Peyer's patch (tissue), 4 donors: ENCODE data around the gene TMEM59L. TPM values are rescaled to one million over a fixed set of nuclear protein-coding genes. Genes with fewer than 3 reads are reported as not detected.
A peak's percentile ranks its signal among the peaks of the same experiment; 100 is the strongest.

Experiments used
- DNase-seq, 3 donors: peaks; one replicate each; pipeline ENCODE4 v3.0.0-alpha.2; 2017 to 2019
- H3K27ac ChIP-seq, 4 donors: fragments of 200-600 bp; sonication (generic); one replicate each; pipeline ENCODE4 v1.5.1; 2016 to 2019
- H3K27me3 ChIP-seq, 2 donors: fragments of 200-600 bp; sonication (generic); one replicate each; pipeline ENCODE4 v1.5.1; 2019
- H3K36me3 ChIP-seq, 3 donors: fragments of 200-600 bp; sonication (generic); one replicate each; pipeline ENCODE4 v1.5.1; 2016 to 2019
- H3K4me1 ChIP-seq, 4 donors: fragments of 200-600 bp; sonication (generic); one replicate each; pipeline ENCODE4 v1.5.1; 2016 to 2019
- H3K4me3 ChIP-seq, 4 donors: fragments of 200-600 bp; sonication (generic); 1 replicate in 3 of 4; 2 replicates in 1 of 4; pipeline ENCODE4 v1.5.1; 2016 to 2019; ENCODE audit warnings: mild to moderate bottlenecking in 1 of 4
- H3K9me3 ChIP-seq, 4 donors: fragments of 200-600 bp; sonication (generic); one replicate each; pipeline ENCODE4 v1.5.1; 2016 to 2019; ENCODE audit warnings: mild to moderate bottlenecking in 1 of 4
- POLR2A ChIP-seq, 2 donors: fragments of 450-650 bp; IDR thresholded peaks; one replicate each; pipeline ENCODE4 v1.5.1; 2017; ENCODE audit warnings: antibody characterized with exemption in 2 of 2, mild to moderate bottlenecking in 2 of 2, moderate library complexity in 2 of 2
- total RNA-seq, 4 donors: library from RNA; depleted of rRNA; stranded (reverse); fragments of >200 nt; gene quantifications; one replicate each; pipeline ENCODE4 v1.1.0, GENCODE V29; 2016
- TF ChIP-seq, protein P1 (sequence below), 6 experiments: fragments of 450-650 bp in 4 of 6; fragments of 200-600 bp in 2 of 6; sonication (generic) in 1 of 6; IDR thresholded peaks; one replicate each; pipeline ENCODE4 v1.5.1; 2017 to 2019; ENCODE audit warnings: antibody characterized with exemption in 6 of 6, mild to moderate bottlenecking in 3 of 6, moderate library complexity in 1 of 6

The TMEM59L gene
- total RNA-seq, 4 donors from 2014 or later: 0.70 to 2.0 (median 1.7) TPM; not detected in 1

DNA sequence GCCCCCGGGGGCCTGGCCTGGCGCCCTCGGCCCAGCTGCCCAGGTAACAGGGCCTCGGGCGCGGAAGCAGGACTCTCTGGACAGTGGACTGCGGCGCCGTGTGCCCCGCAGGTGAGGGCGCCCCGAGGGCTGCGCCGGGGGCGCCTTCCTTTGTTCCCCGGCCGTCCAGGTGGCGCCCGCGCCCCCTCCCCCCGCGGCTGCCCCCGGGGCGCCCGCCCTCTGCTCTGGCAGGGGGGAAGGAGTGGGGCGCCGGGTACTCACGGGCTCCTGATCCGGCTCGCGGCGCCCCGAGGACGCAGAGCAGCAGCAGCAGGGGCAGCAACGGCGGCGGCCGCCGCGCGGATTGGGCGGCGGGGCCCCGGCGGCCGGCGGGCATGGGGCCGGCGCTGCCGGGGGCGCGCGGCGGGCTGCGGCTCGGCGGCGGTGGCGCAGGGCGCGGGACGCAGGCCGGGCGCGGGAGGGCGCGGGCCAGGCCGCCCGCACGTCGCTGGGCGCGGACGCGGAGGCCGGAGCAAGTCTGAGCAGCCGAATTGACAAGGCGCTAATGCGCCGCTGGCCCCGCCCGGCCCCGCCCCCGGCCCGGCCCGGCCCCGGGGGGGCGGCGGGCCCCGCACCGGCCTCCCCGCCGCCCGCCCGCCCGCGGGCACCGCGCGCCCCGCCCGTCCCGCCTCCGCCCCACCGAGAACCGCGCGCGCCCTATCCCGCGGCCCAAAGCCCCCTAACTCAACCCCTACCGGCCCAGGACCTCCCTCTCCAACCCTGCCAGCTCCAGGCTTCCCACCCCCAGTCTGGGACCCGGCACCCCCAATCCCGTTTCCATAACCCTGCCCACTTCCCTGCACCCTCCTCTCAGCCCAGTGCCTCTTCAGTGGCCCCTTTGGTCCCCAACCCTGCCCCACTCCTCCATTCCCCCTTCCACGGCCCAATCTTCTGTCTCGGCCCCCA, 6.1 kb upstream of the TMEM59L start, which contains the start of gene CRLF1:
CRLF1 (minus strand) TSS at position 519 of the 945 bp plus-strand sequence; CDS start at position 376, 143 bp downstream.
- Histone ChIP-seq H3K4me3 (peak within 1 kb of the TSS in 2 of 4 donors; percentile 15 to 18), H3K4me1 (peaks cover 0 to 46% (median 12%) of the 10 kb centered on the region in 4 donors), H3K27ac (no peak within 1 kb of the TSS), H3K9me3 (no peaks in the 10 kb centered on the region), H3K27me3 (peaks cover 0 to 69% of the 10 kb centered on the region in 2 donors), H3K36me3 (no peaks in the 10 kb centered on the region)
- no peak for DNase-seq
- TF ChIP-seq, protein P1, sequence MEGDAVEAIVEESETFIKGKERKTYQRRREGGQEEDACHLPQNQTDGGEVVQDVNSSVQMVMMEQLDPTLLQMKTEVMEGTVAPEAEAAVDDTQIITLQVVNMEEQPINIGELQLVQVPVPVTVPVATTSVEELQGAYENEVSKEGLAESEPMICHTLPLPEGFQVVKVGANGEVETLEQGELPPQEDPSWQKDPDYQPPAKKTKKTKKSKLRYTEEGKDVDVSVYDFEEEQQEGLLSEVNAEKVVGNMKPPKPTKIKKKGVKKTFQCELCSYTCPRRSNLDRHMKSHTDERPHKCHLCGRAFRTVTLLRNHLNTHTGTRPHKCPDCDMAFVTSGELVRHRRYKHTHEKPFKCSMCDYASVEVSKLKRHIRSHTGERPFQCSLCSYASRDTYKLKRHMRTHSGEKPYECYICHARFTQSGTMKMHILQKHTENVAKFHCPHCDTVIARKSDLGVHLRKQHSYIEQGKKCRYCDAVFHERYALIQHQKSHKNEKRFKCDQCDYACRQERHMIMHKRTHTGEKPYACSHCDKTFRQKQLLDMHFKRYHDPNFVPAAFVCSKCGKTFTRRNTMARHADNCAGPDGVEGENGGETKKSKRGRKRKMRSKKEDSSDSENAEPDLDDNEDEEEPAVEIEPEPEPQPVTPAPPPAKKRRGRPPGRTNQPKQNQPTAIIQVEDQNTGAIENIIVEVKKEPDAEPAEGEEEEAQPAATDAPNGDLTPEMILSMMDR (IDR thresholded peaks at IDR 0.05): no peak
- TF ChIP-seq POLR2A (IDR thresholded peaks at IDR 0.05): no peak

DNA sequence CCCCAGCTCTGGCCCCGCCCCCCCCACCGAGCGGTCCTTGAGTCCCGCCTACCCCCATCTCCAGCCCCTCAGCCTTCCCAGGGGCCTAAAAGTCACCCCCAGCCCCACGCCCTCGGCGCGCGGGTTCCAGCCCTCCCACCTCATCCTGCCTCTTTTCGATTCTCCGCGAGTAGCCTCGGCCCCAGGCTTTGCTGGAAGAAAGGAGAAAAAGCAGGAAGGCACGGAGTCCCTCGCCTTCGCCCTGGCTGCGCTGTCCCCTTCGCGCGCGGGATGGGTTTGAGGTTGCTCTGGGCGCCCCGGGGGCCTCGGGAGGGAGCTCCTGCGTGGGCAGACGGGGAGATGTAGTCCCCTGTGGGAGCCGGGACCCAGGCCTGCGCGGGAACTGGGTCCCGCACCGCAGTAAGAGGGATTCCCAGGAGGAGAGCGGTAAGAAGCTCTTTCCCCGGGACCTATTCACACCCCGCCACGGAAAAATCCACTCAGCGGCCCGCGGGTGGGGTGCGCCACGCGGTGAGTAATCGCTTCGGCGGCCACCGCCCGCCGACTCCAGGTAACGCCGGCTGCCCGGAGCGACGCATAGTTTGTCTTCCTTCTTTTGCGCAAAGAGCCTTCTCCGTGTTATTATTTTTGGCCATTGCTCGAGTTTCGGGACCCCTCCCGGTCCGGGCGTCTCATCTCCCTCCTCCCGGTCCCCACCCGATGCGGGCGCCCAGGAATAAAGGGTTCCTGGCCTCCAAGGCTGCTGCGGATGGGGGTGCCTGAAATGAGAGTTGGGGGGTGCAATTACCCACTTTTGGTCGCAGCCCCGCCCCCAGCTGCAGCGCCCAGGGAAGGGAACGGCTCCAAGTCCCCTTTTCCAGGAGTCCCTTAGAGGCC, 5.2 kb upstream of the TMEM59L start:
- no peak for TF ChIP-seq POLR2A (IDR thresholded peaks at IDR 0.05)
- TF ChIP-seq, protein P1 (IDR thresholded peaks at IDR 0.05): no peak
- Histone ChIP-seq H3K4me1 (peaks cover 0 to 55% (median 20%) of the 10 kb centered on the region in 4 donors), H3K27me3 (peaks cover 0 to 78% of the 10 kb centered on the region in 2 donors), H3K36me3 (no peaks in the 10 kb centered on the region), H3K4me3 (peak overlapping the region in 1 of 4 donors; percentile 18), H3K27ac (no peak overlapping the region), H3K9me3 (no peaks in the 10 kb centered on the region)
- no peak for DNase-seq

DNA sequence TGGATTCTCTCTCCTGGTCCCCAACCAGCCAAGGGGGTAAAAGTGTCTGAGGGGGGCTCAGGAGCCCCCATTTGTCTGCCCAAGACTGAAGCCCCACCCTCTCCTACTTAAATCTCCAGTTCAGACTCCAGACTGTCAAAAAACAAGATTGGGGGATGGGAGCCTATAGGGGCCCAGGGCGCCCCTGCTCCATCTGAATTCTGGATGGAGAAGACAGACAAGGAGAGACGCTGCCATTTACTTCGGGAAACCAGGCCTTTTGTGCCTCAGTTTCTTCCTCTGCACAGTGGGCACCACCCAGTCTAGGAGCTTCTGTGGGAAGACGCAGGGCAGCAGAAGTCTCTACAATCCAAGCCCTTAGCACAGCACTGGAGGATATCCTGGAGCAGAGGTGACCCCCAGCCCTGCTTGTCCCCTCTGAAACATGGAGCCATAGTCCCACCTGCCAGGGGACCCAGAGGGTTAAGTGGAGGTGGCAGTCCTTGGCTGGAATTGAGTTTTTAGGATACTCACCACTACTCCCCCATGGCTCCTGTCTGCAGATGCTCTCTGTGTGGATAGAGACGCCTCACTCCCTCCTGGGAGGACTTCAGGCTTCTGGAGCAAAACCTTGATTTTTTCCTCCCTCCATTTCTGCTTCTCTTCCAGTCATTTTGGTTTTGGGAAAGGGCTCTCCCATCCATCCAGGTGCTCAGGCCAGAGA, 4.4 kb upstream of the TMEM59L start:
- Histone ChIP-seq H3K4me1 (peaks cover 0 to 62% (median 26%) of the 10 kb centered on the region in 4 donors), H3K4me3 (no peak overlapping the region), H3K36me3 (no peaks in the 10 kb centered on the region), H3K9me3 (no peaks in the 10 kb centered on the region), H3K27me3 (peaks cover 0 to 85% of the 10 kb centered on the region in 2 donors), H3K27ac (no peak overlapping the region)
- no peak for DNase-seq
- TF ChIP-seq, protein P1 (IDR thresholded peaks at IDR 0.05): no peak
- no peak for TF ChIP-seq POLR2A (IDR thresholded peaks at IDR 0.05)

DNA sequence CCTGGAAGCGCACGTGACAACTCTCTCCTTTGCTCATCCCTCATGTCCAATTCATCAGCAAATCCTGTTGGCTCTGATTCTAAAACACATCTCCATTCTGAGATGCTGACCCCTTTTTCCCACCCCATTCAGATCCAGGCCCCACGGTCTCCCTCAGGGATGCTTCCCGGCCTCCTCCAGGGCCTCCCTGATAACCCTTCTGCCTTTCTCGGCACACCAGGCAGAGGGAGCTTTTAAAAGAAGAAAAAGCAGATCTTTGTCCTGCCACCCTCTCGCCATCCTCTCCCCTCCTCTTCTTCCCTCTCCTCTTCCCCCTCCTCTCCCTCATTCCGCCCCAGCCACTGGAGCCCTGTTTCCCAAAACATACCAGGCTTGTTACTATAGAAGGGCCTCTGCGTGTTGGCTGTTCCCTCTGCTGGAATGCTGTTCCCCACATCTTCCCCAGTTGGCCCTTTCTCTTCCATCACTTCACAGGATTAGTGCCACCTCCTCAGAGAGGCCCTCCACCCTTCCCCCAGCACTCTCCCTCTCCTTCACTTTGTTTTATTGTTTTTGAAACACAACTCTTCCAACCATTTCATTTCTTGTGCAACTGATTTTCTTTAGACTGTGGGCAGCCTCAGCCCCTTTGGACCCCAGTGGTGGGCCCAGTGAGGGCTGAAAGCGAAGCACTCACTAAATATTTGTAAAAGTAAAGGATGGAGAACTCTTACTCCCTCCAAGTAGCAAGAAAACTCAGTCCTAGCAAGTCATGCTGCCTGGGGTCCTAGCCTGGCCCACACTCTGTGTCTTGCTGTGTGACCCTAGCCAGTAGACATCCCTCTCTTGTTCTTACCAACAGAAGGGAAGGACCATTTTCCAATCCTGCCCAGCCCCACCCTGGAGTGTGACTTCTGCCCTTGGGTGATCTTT, 3.6 kb upstream of the TMEM59L start:
- Histone ChIP-seq H3K27me3 (peaks cover 0 to 85% of the 10 kb centered on the region in 2 donors), H3K36me3 (no peaks in the 10 kb centered on the region), H3K4me1 (peaks cover 0 to 55% (median 26%) of the 10 kb centered on the region in 4 donors), H3K9me3 (no peaks in the 10 kb centered on the region), H3K4me3 (no peak overlapping the region), H3K27ac (no peak overlapping the region)
- TF ChIP-seq POLR2A (IDR thresholded peaks at IDR 0.05): no peak
- TF ChIP-seq, protein P1 (IDR thresholded peaks at IDR 0.05): no peak
- no peak for DNase-seq
